Measurements from ENCODE around the gene FILIP1L. TPM values are rescaled to one million over a fixed set of nuclear protein-coding genes. Genes with fewer than 3 reads are reported as not detected.

Gene FILIP1L
- total and polyA plus RNA-seq, 2 of the 8 experiments (the other 6 are each of a cell fraction or from before 2014, with no cell fraction given) = 0.06 to 0.09 TPM

DNA sequence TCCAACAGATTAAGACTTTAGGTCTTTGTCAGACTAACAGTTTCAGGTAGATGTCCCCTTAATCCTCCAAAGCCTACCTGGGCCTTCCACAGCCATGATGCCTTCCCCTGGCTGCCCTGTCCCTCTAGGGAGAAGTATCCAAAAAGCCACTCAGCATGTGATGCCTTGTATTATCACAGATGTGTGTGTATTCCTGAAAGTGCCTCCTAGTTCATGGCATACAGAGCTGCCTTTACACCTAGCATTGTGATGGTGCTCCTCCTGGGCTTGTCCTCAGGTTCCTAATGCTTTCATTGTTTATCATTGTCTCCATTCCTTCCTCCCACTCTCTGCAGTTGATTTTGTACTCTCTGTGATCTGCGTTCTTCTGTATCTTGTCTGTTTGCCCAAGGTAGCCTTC is 253.1 kb downstream of the FILIP1L start:
- Histone ChIP-seq H3K79me1 (ENCODE audit: low read depth, low read length) (no peaks in the 10 kb centered on the region; the same call in 1 of the 2 replicates), H3K18ac (ENCODE audit: extremely low read depth, low read length) (no peak overlapping the region), H2BK20ac (ENCODE audit: low read length) (no peak overlapping the region), H3K23ac (ENCODE audit: insufficient read length) (no peak overlapping the region), H2BK5ac (ENCODE audit: low read depth, low read length) (no peak overlapping the region), H2BK12ac (ENCODE audit: low read depth, low read length) (no peak overlapping the region), H3K4ac (replicated peaks; ENCODE audit: insufficient read length, low read depth, low read length) (no peak overlapping the region), H3K79me2 (ENCODE audit: control insufficient read depth in 1 of 2, insufficient read depth in 2 of 2, low read length in 2 of 2) (0 out of 4 replicates have a peak, but pooled peaks cover 0 to 3% of the 10 kb centered on the region in 2 experiments), H3K27ac (ENCODE audit: low read depth, low read length) (no peak overlapping the region), H2AFZ (ENCODE audit: low read length) (no peak overlapping the region), H4K91ac (replicated peaks; ENCODE audit: insufficient read length, low read length) (no peak overlapping the region), H3K9ac (replicated peaks in 1 of 4; ENCODE audit: extremely low read depth in 1 of 4, low read depth in 3 of 4, low read length in 3 of 4) (no peak overlapping the region), H4K5ac (ENCODE audit: insufficient read length, low read depth, low read length) (no peak overlapping the region), H4K8ac (ENCODE audit: extremely low read depth, insufficient read depth, low read length) (no peak overlapping the region), H3K4me1 (replicated peaks in 1 of 4; ENCODE audit: control insufficient read depth in 3 of 4, insufficient read depth in 4 of 4, low read length in 3 of 4) (no peaks in the 10 kb centered on the region; a peak in 1 of 7 replicates), H4K20me1 (replicated peaks in 1 of 2; ENCODE audit: control insufficient read depth in 1 of 2, insufficient read depth in 2 of 2, low read length in 2 of 2) (peaks cover 0 to 1% of the 10 kb centered on the region in 2 experiments), H3K4me2 (ENCODE audit: insufficient read depth in 1 of 2, low read depth in 2 of 2, low read length in 2 of 2) (no peak overlapping the region), H3K14ac (ENCODE audit: insufficient read length) (no peak overlapping the region), H3K56ac (replicated peaks; ENCODE audit: insufficient read length, low read depth, low read length) (no peak overlapping the region), H3K36me3 (ENCODE audit: control insufficient read depth in 2 of 4, insufficient read depth in 4 of 4, low read length in 3 of 4) (no peaks in the 10 kb centered on the region; a peak in 1 of 8 replicates), H3K23me2 (ENCODE audit: low read depth, low read length) (no peaks in the 10 kb centered on the region), H2BK120ac (replicated peaks; ENCODE audit: low read depth, low read length) (no peak overlapping the region), H2AK5ac (ENCODE audit: low read depth, low read length) (no peak overlapping the region), H3K27me3 (replicated peaks in 1 of 4; ENCODE audit: control insufficient read depth in 3 of 4, extremely low read depth in 1 of 4, insufficient read depth in 3 of 4, low read length in 3 of 4) (no peaks in the 10 kb centered on the region; a peak in 1 of 7 replicates), H3K9me3 (ENCODE audit: insufficient read depth in 2 of 2, low read depth in 1 of 2, low read length in 1 of 2) (no peaks in the 10 kb centered on the region), H3K4me3 (ENCODE audit: extremely low read depth in 1 of 4, insufficient read depth in 2 of 4, low read depth in 3 of 4, low read length in 4 of 4) (no peak overlapping the region), H2BK15ac (ENCODE audit: low read length) (no peak overlapping the region)
- ChIA-PET CTCF (ENCODE audit: partially characterized antibody) (no interaction called here), POLR2A (ENCODE audit: partially characterized antibody) (no interaction called here)
- DNase-seq (ENCODE audit: low read depth in 1 of 2, low spot score in 2 of 2) (no peak), FAIRE-seq (no peak)
- TF ChIP-seq SUZ12 (IDR thresholded peaks at IDR 0.05; ENCODE audit: low read length) = no peak
- WGBS, 2 experiments (ENCODE audit: extremely low coverage in 1 of 2, insufficient coverage in 1 of 2, insufficient read length in 1 of 2, insufficient replicate concordance in 2 of 2, low coverage in 1 of 2, low lambda C conversion rate in 2 of 2, missing lambda C conversion rate in 1 of 2) = 69% methylated on average over 1 of the region's 1 CpG; no CpG with 5 or more reads in 1 of the 2 experiments

Measured in H1 (cell line).